Activated CD8-positive, alpha-beta memory T cell treated with anti-CD3 and anti-CD28 coated beads, Interleukin-2, amount 10 ng/mL, durations not matched to agents 7 days and 5 days (primary cell): ENCODE measurements around the gene SRCIN1. TPM values are rescaled to one million over a fixed set of nuclear protein-coding genes. Genes with fewer than 3 reads are reported as not detected.

ENCODE experiments used
- ATAC-seq: fragments of 150-1000 bp; cut with Tn5 transposase; one replicate; pipeline ENCODE4 v1.10.0; 2021; ENCODE audit warnings: moderate library complexity
- CTCF ChIA-PET: fragments of 350-600 bp; sonication (Branson Sonifier 250); formaldehyde crosslinking; loops from one replicate; lab custom pipeline; 2021; ENCODE audit warnings: antibody characterized with exemption; lab: Charles Lee
- DNase-seq: peaks from one replicate; pipeline ENCODE4 v3.0.0-alpha.2; 2020
- H3K27ac Mint-ChIP-seq: one replicate; pipeline ENCODE4 v1.8.0; 2021; ENCODE audit warnings: mild to moderate bottlenecking, mixed read lengths
- H3K27me3 Mint-ChIP-seq: one replicate; pipeline ENCODE4 v1.8.0; 2021; ENCODE audit warnings: mixed read lengths
- H3K36me3 Mint-ChIP-seq: one replicate; pipeline ENCODE4 v1.8.0; 2021; ENCODE audit warnings: mild to moderate bottlenecking, mixed read lengths
- H3K4me1 Mint-ChIP-seq: one replicate; pipeline ENCODE4 v1.8.0; 2021; ENCODE audit warnings: mixed read lengths
- H3K4me3 Mint-ChIP-seq: one replicate; pipeline ENCODE4 v1.8.0; 2021; ENCODE audit warnings: mild to moderate bottlenecking, moderate library complexity, mixed read lengths
- H3K9me3 Mint-ChIP-seq: one replicate; pipeline ENCODE4 v1.8.0; 2022; ENCODE audit warnings: low read depth, mixed read lengths
- total RNA-seq, 2 experiments: library from RNA; stranded (reverse); gene quantifications; one replicate each; pipeline ENCODE4 v1.2.3, GENCODE V29; 2021

Gene SRCIN1
- total RNA-seq, 2 experiments from 2014 or later: 0.26 to 0.30 TPM

- CTCF ChIA-PET: interaction anchor here (0.5 to 1.5 kb wide), 3 partner anchors 27 to 90 kb away, joined by 3 to 5 read pairs (median 4); no protein-coding TSS in a partner anchor
- no peak for ATAC-seq
- Mint-ChIP-seq H3K27me3 (peaks cover 72% of the 10 kb centered on the region), H3K9me3 (no peaks in the 10 kb centered on the region), H3K36me3 (no peaks in the 10 kb centered on the region), H3K27ac (no peak overlapping the region), H3K4me3 (no peak overlapping the region), H3K4me1 (peaks cover 8% of the 10 kb centered on the region)
- no peak for DNase-seq
These were observed 5.5 kb upstream of the SRCIN1 start for GRCh38 chr17:38611070-38611786.

GRCh38 chr17:38609280-38610031 is 3.7 kb upstream of the SRCIN1 start:
- ATAC-seq (no peak), DNase-seq (no peak)
- H3K27ac Mint-ChIP-seq: no peak overlapping the region
- H3K4me1 Mint-ChIP-seq: peaks cover 8% of the 10 kb centered on the region
- no peaks in the 10 kb centered on the region for H3K9me3 Mint-ChIP-seq
- no peaks in the 10 kb centered on the region for H3K36me3 Mint-ChIP-seq
- CTCF ChIA-PET: no interaction called here
- peaks cover 72% of the 10 kb centered on the region for H3K27me3 Mint-ChIP-seq
- H3K4me3 Mint-ChIP-seq: no peak overlapping the region

- no peaks in the 10 kb centered on the region for H3K36me3 Mint-ChIP-seq
- no peaks in the 10 kb centered on the region for H3K9me3 Mint-ChIP-seq
- no peak overlapping the region for H3K27ac Mint-ChIP-seq
- no peak for ATAC-seq
- peaks cover 10% of the 10 kb centered on the region for H3K4me1 Mint-ChIP-seq
- H3K4me3 Mint-ChIP-seq: no peak overlapping the region
- CTCF ChIA-PET: interaction anchor here (2.3 to 7.2 kb wide), 2 partner anchors 11 to 49 kb away, joined by 8 to 90 read pairs; no protein-coding TSS in a partner anchor
- no peak for DNase-seq
- peaks cover 73% of the 10 kb centered on the region for H3K27me3 Mint-ChIP-seq
These were observed 2.9 kb upstream of the SRCIN1 start for GRCh38 chr17:38608648-38609047.

- peaks cover 10% of the 10 kb centered on the region for H3K4me1 Mint-ChIP-seq
- H3K27ac Mint-ChIP-seq: no peak overlapping the region
- peaks cover 76% of the 10 kb centered on the region for H3K27me3 Mint-ChIP-seq
- H3K36me3 Mint-ChIP-seq: no peaks in the 10 kb centered on the region
- H3K9me3 Mint-ChIP-seq: no peaks in the 10 kb centered on the region
- DNase-seq (no peak), ATAC-seq (no peak)
- CTCF ChIA-PET: interaction anchor here (0.6 to 7.2 kb wide), 13 partner anchors 10 to 251 kb away, joined by 3 to 90 read pairs (median 3); no protein-coding TSS in a partner anchor
- peak overlapping the region; percentile 56 for H3K4me3 Mint-ChIP-seq
These were observed 1.2 kb upstream of the SRCIN1 start for GRCh38 chr17:38606646-38607611.

- ATAC-seq (no peak), DNase-seq (no peak)
- CTCF ChIA-PET: interaction anchor here (0.8 to 7.2 kb wide), 8 partner anchors 8 to 62 kb away, joined by 3 to 90 read pairs (median 4); no protein-coding TSS in a partner anchor
- peaks cover 75% of the 10 kb centered on the region for H3K27me3 Mint-ChIP-seq
- H3K4me3 Mint-ChIP-seq: peak overlapping the region; percentile 22
- H3K27ac Mint-ChIP-seq: no peak overlapping the region
- H3K36me3 Mint-ChIP-seq: no peaks in the 10 kb centered on the region
- H3K9me3 Mint-ChIP-seq: no peaks in the 10 kb centered on the region
- peaks cover 14% of the 10 kb centered on the region for H3K4me1 Mint-ChIP-seq
These were observed 326 bp downstream of the SRCIN1 start for GRCh38 chr17:38605411-38605840.

GRCh38 chr17:38604479-38605403 is 1.0 kb downstream of the SRCIN1 start:
- Mint-ChIP-seq H3K27ac (no peak overlapping the region), H3K27me3 (peaks cover 76% of the 10 kb centered on the region), H3K36me3 (no peaks in the 10 kb centered on the region), H3K9me3 (no peaks in the 10 kb centered on the region), H3K4me1 (peaks cover 14% of the 10 kb centered on the region), H3K4me3 (peak overlapping the region; percentile 22)
- CTCF ChIA-PET: interaction anchor here (0.8 to 7.2 kb wide), 9 partner anchors 8 to 63 kb away, joined by 3 to 90 read pairs (median 4); no protein-coding TSS in a partner anchor
- ATAC-seq (peak; percentile 15), DNase-seq (no peak)

- H3K27me3 Mint-ChIP-seq: peaks cover 76% of the 10 kb centered on the region
- H3K36me3 Mint-ChIP-seq: no peaks in the 10 kb centered on the region
- ATAC-seq (no peak), DNase-seq (no peak)
- peaks cover 14% of the 10 kb centered on the region for H3K4me1 Mint-ChIP-seq
- CTCF ChIA-PET: interaction anchor here (0.8 to 7.2 kb wide), 8 partner anchors 12 to 131 kb away, joined by 3 to 90 read pairs (median 4); no protein-coding TSS in a partner anchor
- no peak overlapping the region for H3K4me3 Mint-ChIP-seq
- peak overlapping the region; percentile 8 for H3K27ac Mint-ChIP-seq
- H3K9me3 Mint-ChIP-seq: no peaks in the 10 kb centered on the region
These were observed 1.8 kb downstream of the SRCIN1 start for GRCh38 chr17:38603786-38604478.

- Mint-ChIP-seq H3K27me3 (peaks cover 76% of the 10 kb centered on the region), H3K9me3 (no peaks in the 10 kb centered on the region), H3K4me3 (no peak overlapping the region), H3K36me3 (no peaks in the 10 kb centered on the region), H3K27ac (no peak overlapping the region), H3K4me1 (peaks cover 14% of the 10 kb centered on the region)
- CTCF ChIA-PET: interaction anchor here (1.0 to 7.2 kb wide), 4 partner anchors 21 to 132 kb away, joined by 3 to 90 read pairs (median 6); no protein-coding TSS in a partner anchor
- ATAC-seq: no peak
- no peak for DNase-seq
These were observed 2.6 kb downstream of the SRCIN1 start for GRCh38 chr17:38602956-38603785.

GRCh38 chr17:38602453-38602852 is 3.3 kb downstream of the SRCIN1 start:
- Mint-ChIP-seq H3K36me3 (no peaks in the 10 kb centered on the region), H3K27me3 (peaks cover 76% of the 10 kb centered on the region), H3K9me3 (no peaks in the 10 kb centered on the region), H3K27ac (no peak overlapping the region), H3K4me1 (peaks cover 14% of the 10 kb centered on the region), H3K4me3 (no peak overlapping the region)
- CTCF ChIA-PET: interaction anchor here (1.9 to 7.2 kb wide), 2 partner anchors 20 to 43 kb away, joined by 4 to 90 read pairs; no protein-coding TSS in a partner anchor
- ATAC-seq (no peak), DNase-seq (no peak)

GRCh38 chr17:38601539-38602351 is 4.0 kb downstream of the SRCIN1 start:
- CTCF ChIA-PET: interaction anchor here (1.9 to 7.2 kb wide), 2 partner anchors 20 to 42 kb away, joined by 4 to 90 read pairs; no protein-coding TSS in a partner anchor
- no peak for ATAC-seq
- Mint-ChIP-seq H3K27ac (no peak overlapping the region), H3K9me3 (no peaks in the 10 kb centered on the region), H3K36me3 (no peaks in the 10 kb centered on the region), H3K4me3 (no peak overlapping the region), H3K4me1 (peaks cover 10% of the 10 kb centered on the region), H3K27me3 (peaks cover 76% of the 10 kb centered on the region)
- DNase-seq: no peak
